K562 (cell line): ENCODE measurements around the gene MLC1. TPM values are rescaled to one million over a fixed set of nuclear protein-coding genes. Genes with fewer than 3 reads are reported as not detected.

Experiments used
- ATAC-seq: fragments of 200-7000 bp; cut with Tn5 transposase; 3 replicates; pipeline ENCODE4 v1.9.1; 2020; ENCODE audit warnings: moderate library complexity
- BruUV-seq: library from RNA; stranded (reverse); fragments of 400-500 nt; replicated peaks from 2 replicates; lab custom pipeline; 2021; lab: Mats Ljungman, UMichigan
- CTCF ChIA-PET: fragments of 300-600 bp; formaldehyde crosslinking; extraction: SDS; loops from one replicate; lab custom pipeline; 2021; ENCODE audit warnings: low intra/inter-chr PET ratio; lab: Yijun Ruan, JAX
- POLR2A ChIA-PET: fragments of 300-600, 350-650 bp; sonication (Branson Sonifier 250); formaldehyde crosslinking; extraction: SDS; loops from one replicate; lab custom pipeline; 2021; ENCODE audit warnings: antibody characterized with exemption, inconsistent platforms; lab: Yijun Ruan, JAX
- DNase-seq, 4 experiments: peaks; one replicate each; pipeline versions ENCODE4 v3.0.0 to v3.0.0-alpha.2; 2011 to 2018; ENCODE audit warnings: low spot score in 3 of 4, mixed read lengths in 3 of 4; ENCODE audit errors: extremely low read depth in 1 of 4
- FAIRE-seq: peaks from 2 replicates; lab custom pipeline; 2011; peaks lifted over from hg19 to GRCh38; lab: Jason Lieb, UNC
- H2AFZ ChIP-seq: 2 replicates; pipeline ENCODE4 v1.6.0; 2011; ENCODE audit warnings: low read depth, low read length, control low read depth, inconsistent platforms
- H3K27ac ChIP-seq: fragments of 200-600 bp; 3 replicates; pipeline ENCODE4 v1.8.0; 2011; ENCODE audit warnings: low read depth, mild to moderate bottlenecking, control low read depth, inconsistent platforms, low read length, moderate library complexity, mixed read lengths; ENCODE audit errors: extremely low read depth
- H3K27me3 ChIP-seq, 2 experiments: fragments of 300-600 bp in 1 of 2; 2 replicates in 1 of 2; 3 replicates in 1 of 2; pipeline versions ENCODE4 v1.6.0 to v1.8.0; 2011; ENCODE audit warnings: inconsistent platforms in 2 of 2, low read length in 2 of 2, mild to moderate bottlenecking in 1 of 2, mixed read lengths in 1 of 2, moderate library complexity in 1 of 2; ENCODE audit not compliant: control insufficient read depth in 2 of 2, insufficient read depth in 2 of 2
- H3K36me3 ChIP-seq: fragments of 300-600 bp; 3 replicates; pipeline ENCODE4 v1.8.0; 2011; ENCODE audit warnings: mild to moderate bottlenecking, low read length, inconsistent platforms; ENCODE audit not compliant: control insufficient read depth, insufficient read depth
- H3K4me1 ChIP-seq, 2 experiments: fragments of 200-600 bp in 1 of 2; replicated peaks in 1 of 2; 2 replicates in 1 of 2; 3 replicates in 1 of 2; pipeline versions ENCODE4 v1.5.1 to v1.8.0; 2011; ENCODE audit warnings: inconsistent platforms in 2 of 2, low read length in 2 of 2, mild to moderate bottlenecking in 1 of 2, mixed read lengths in 1 of 2, moderate library complexity in 1 of 2; ENCODE audit not compliant: control insufficient read depth in 2 of 2, insufficient read depth in 2 of 2
- H3K4me2 ChIP-seq: 2 replicates; pipeline ENCODE4 v1.6.1; 2011; ENCODE audit warnings: low read length, control low read depth, inconsistent platforms, mixed read lengths; ENCODE audit not compliant: insufficient read depth
- H3K4me3 ChIP-seq: fragments of 200-600 bp; sonication (generic), shearing (Covaris generic); 2 replicates; pipeline ENCODE4 v1.5.1; 2016; ENCODE audit warnings: control low read depth, inconsistent platforms
- H3K79me2 ChIP-seq: fragments of 200-600 bp; 3 replicates; pipeline ENCODE4 v1.8.0; 2011; ENCODE audit warnings: low read length, inconsistent platforms; ENCODE audit not compliant: control insufficient read depth, insufficient read depth
- H3K9ac ChIP-seq, 2 experiments: 2 replicates each; pipeline versions ENCODE4 v1.6.0 to v1.6.1; 2011; ENCODE audit warnings: low read depth in 2 of 2, low read length in 2 of 2, control low read depth in 1 of 2, inconsistent platforms in 1 of 2, mild to moderate bottlenecking in 1 of 2, mixed read lengths in 1 of 2; ENCODE audit not compliant: insufficient read depth in 1 of 2
- H3K9me1 ChIP-seq: one replicate; pipeline ENCODE4 v1.6.0; 2011; ENCODE audit warnings: inconsistent platforms, mild to moderate bottlenecking, low read length, moderate library complexity; ENCODE audit not compliant: control insufficient read depth, insufficient read depth
- H3K9me3 ChIP-seq: replicated peaks from 2 replicates; pipeline ENCODE4 v1.5.1; 2011; ENCODE audit warnings: low read depth, low read length, inconsistent platforms; ENCODE audit not compliant: control insufficient read depth, insufficient read depth
- H4K20me1 ChIP-seq: replicated peaks from 2 replicates; pipeline ENCODE4 v1.6.1; 2011; ENCODE audit warnings: low read length, inconsistent platforms, mixed read lengths; ENCODE audit not compliant: control insufficient read depth, insufficient read depth
- GTF2A2 ChIP-seq: IDR thresholded peaks from 2 replicates; pipeline ENCODE4 v1.6.1; 2016; ENCODE audit warnings: mild to moderate bottlenecking, missing genetic modification characterization, missing compliant biosample characterization
- WGBS: fragments of 100-300 bp; shearing (Covaris generic); methylation state at CpG from one replicate; pipeline ENCODE4 v1.1.6; 2016; ENCODE audit warnings: low coverage, mixed read lengths; ENCODE audit not compliant: insufficient coverage; ENCODE audit errors: missing lambda C conversion rate; 5-methylcytosine and 5-hydroxymethylcytosine counted together
- in situ Hi-C: fragments of 300-500 bp; cut with MboI; formaldehyde crosslinking; loops from 4 replicates; pipeline ENCODE4 v1.15.0; 2018; ENCODE audit warnings: inconsistent platforms, mixed read lengths
- intact Hi-C: fragments of 100-400 bp; cut with micrococcal nuclease; formaldehyde crosslinking; loops from 2 replicates; pipeline ENCODE4 v1.14.2; 2022
- polyA plus RNA-seq, 8 experiments: library from polyadenylated mRNA; depleted of rRNA in 4 of 8; stranded (reverse) in 5 of 8; unstranded in 3 of 8; fragments of >200 nt; fragmentation: Nextera tagmentation in 2 of 8; fragmentation: Illumina TruSeq in 1 of 8; extraction: Ambion mirVana in 2 of 8; extraction: Trizol in 1 of 8; gene quantifications; 2 replicates each; pipeline versions ENCODE4 v1.2.1 to v1.2.3, GENCODE V29; 2011 to 2014; ENCODE audit warnings: inconsistent platforms in 1 of 8, missing spikeins in 1 of 8
- total RNA-seq, 7 experiments: library from RNA; depleted of rRNA in 6 of 7; stranded (reverse); fragments of >200 nt in 6 of 7; fragmentation: Illumina TruSeq in 2 of 7; extraction: Trizol in 2 of 7; gene quantifications; 2 replicates each; pipeline versions ENCODE4 v1.2.1 to v1.2.3, GENCODE V29; 2011 to 2021; ENCODE audit warnings: low replicate concordance in 1 of 7
- TF ChIP-seq, protein P1 (sequence below): fragments of 250-450 bp; sonication (Bioruptor Pico); IDR thresholded peaks from 2 replicates; pipeline ENCODE4 v1.8.0; 2022; ENCODE audit warnings: moderate library complexity, mild to moderate bottlenecking, inconsistent platforms
- TF ChIP-seq, protein P2 (sequence below): fragments of 200-400 bp; formaldehyde crosslinking; IDR thresholded peaks from 2 replicates; pipeline ENCODE4 v1.6.1; 2017; ENCODE audit warnings: mild to moderate bottlenecking, low read depth, low read length, moderate library complexity

MLC1 gene
- total and polyA plus RNA-seq, 9 of the 15 experiments (the other 6 are each of a cell fraction or from before 2014, with no cell fraction given) = 0.06 to 0.98 (median 0.39) TPM

- Histone ChIP-seq H3K79me2 (no peaks in the 10 kb centered on the region), H4K20me1 (no peaks in the 10 kb centered on the region; the same call in 1 of the 2 replicates), H3K4me1 (peaks cover 0 to 32% of the 10 kb centered on the region in 2 experiments; a peak in 2 of 5 replicates), H3K27me3 (peaks cover 4 to 60% of the 10 kb centered on the region in 2 experiments; a peak in 4 of 5 replicates), H3K36me3 (no peaks in the 10 kb centered on the region), H3K9me1 (no peaks in the 10 kb centered on the region), H3K9me3 (no peaks in the 10 kb centered on the region), H2AFZ (no peak overlapping the region), H3K9ac (no peak overlapping the region), H3K4me2 (no peak overlapping the region), H3K4me3 (no peak overlapping the region)
- in situ Hi-C loops = no loop called here
- BruUV-seq = no TSS peak
- no peak for FAIRE-seq
- 0 out of 3 replicates have a peak, but pooled peaks have one; percentile 20 for ATAC-seq
- intact Hi-C loops = no loop called here
- CTCF ChIA-PET = no interaction called here
- 14% methylated on average over 17 of the region's 23 CpGs for WGBS
- POLR2A ChIA-PET = interaction anchor here (1.0 kb wide), 1 partner anchor 14 kb away, joined by 3 read pairs; no protein-coding TSS in a partner anchor
- DNase-seq = no peak
- TF ChIP-seq, protein P1, sequence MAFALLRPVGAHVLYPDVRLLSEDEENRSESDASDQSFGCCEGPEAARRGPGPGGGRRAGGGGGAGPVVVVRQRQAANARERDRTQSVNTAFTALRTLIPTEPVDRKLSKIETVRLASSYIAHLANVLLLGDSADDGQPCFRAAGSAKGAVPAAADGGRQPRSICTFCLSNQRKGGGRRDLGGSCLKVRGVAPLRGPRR (CRISPR knock-in tag) = no peak
- TF ChIP-seq GTF2A2 (tag) = no peak
- TF ChIP-seq, protein P2, sequence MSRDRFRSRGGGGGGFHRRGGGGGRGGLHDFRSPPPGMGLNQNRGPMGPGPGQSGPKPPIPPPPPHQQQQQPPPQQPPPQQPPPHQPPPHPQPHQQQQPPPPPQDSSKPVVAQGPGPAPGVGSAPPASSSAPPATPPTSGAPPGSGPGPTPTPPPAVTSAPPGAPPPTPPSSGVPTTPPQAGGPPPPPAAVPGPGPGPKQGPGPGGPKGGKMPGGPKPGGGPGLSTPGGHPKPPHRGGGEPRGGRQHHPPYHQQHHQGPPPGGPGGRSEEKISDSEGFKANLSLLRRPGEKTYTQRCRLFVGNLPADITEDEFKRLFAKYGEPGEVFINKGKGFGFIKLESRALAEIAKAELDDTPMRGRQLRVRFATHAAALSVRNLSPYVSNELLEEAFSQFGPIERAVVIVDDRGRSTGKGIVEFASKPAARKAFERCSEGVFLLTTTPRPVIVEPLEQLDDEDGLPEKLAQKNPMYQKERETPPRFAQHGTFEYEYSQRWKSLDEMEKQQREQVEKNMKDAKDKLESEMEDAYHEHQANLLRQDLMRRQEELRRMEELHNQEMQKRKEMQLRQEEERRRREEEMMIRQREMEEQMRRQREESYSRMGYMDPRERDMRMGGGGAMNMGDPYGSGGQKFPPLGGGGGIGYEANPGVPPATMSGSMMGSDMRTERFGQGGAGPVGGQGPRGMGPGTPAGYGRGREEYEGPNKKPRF = no peak
- TF ChIP-seq, all 486 proteins: peak for 0
- H3K27ac ChIP-seq = no peak overlapping the region
Measured at GRCh38 chr22:50035976-50036724, 49.1 kb downstream of the MLC1 start.
